ENCODE data around the gene MYH11. TPM values are rescaled to one million over a fixed set of nuclear protein-coding genes. Genes with fewer than 3 reads are reported as not detected.
"Not testable (repeated sequence)": the region's sequence is repeated elsewhere in the genome, so short reads cannot be mapped to it uniquely, and the experiment has no call there.

MYH11 gene
- total RNA-seq, 2 donors from 2014 or later, result 39.1 to 579 TPM

- ATAC-seq, result no peak
- no peak for DNase-seq
- intact Hi-C loops (cut with DNase I, micrococcal nuclease), result no loop called here
These were observed 113.2 kb downstream of the MYH11 start for GRCh38 chr16:15743657-15744056.

GRCh38 chr16:15742716-15743115, 114.1 kb downstream of the MYH11 start:
- intact Hi-C loops (cut with DNase I, micrococcal nuclease), result no loop called here
- DNase-seq (no peak), ATAC-seq (no peak)

GRCh38 chr16:15741207-15741871, 115.5 kb downstream of the MYH11 start:
- ATAC-seq (no peak), DNase-seq (no peak)
- intact Hi-C loops (cut with DNase I, micrococcal nuclease), result no loop called here

- intact Hi-C loops (cut with DNase I, micrococcal nuclease), result no loop called here
- ATAC-seq, result no peak
These were observed 116.9 kb downstream of the MYH11 start for GRCh38 chr16:15739950-15740349.

GRCh38 chr16:15739464-15739863, 117.4 kb downstream of the MYH11 start:
- intact Hi-C loops (cut with DNase I, micrococcal nuclease), result no loop called here
- ATAC-seq (no peak), DNase-seq (no peak)

More at GRCh38 chr16:15739950-15740349, 116.9 kb downstream of the MYH11 start:
- no peak for DNase-seq

GRCh38 chr16:15737140-15737644, 119.6 kb downstream of the MYH11 start:
- ATAC-seq, result no peak

GRCh38 chr16:15736529-15736928, 120.3 kb downstream of the MYH11 start:
- intact Hi-C loops (cut with DNase I, micrococcal nuclease), result no loop called here
- ATAC-seq (no peak), DNase-seq (no peak)

More at GRCh38 chr16:15737140-15737644, 119.6 kb downstream of the MYH11 start:
- no peak for DNase-seq
- intact Hi-C loops (cut with DNase I, micrococcal nuclease), result no loop called here

DNA sequence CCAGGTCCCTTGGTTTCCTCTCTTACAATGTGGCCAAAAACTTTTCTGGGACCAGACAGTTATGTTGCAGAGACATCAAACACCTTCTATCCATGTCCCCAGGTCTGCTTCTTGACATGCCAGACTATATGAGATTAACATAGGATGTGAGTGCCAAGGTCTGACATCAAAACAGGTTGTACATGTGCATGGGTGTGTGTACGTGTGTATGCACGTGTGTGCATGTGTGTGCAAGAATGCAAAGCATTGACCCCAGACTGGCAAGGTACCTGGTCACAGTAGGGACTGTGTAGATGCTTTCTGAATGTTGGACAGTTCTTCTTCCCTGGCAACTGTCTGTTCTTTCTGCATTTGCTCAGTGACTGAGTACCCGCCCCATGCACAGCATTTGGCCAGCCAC, 121.2 kb downstream of the MYH11 start:
- intact Hi-C loops (cut with DNase I, micrococcal nuclease), result no loop called here
- ATAC-seq (no peak), DNase-seq (no peak)

DNA sequence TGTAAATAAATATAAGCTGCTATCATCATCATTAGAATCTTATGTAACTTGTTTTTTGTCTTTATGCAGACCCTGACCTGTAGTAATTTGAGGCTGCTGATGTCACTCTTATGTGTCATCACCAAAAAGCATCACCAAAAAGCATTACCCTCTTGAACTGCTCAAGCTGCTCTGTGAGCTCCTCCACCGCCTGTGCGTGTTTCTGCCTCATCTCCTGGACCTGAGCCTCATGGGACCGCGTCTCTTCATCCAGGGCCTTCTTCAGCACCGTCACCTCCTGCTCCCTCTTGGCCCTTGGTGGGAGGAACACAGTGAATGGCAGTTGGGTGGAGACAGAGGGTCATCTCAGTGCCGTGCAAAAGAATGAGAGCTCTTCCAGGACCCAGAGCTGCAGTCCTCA, 124.4 kb downstream of the MYH11 start:
- no peak for ATAC-seq
- intact Hi-C loops (cut with DNase I, micrococcal nuclease), result no loop called here

GRCh38 chr16:15729152-15729551, 127.7 kb downstream of the MYH11 start:
- intact Hi-C loops (cut with DNase I, micrococcal nuclease), result no loop called here
- ATAC-seq (no peak), DNase-seq (no peak)

More for the DNA sequence above, 124.4 kb downstream of the MYH11 start:
- no peak for DNase-seq

DNA sequence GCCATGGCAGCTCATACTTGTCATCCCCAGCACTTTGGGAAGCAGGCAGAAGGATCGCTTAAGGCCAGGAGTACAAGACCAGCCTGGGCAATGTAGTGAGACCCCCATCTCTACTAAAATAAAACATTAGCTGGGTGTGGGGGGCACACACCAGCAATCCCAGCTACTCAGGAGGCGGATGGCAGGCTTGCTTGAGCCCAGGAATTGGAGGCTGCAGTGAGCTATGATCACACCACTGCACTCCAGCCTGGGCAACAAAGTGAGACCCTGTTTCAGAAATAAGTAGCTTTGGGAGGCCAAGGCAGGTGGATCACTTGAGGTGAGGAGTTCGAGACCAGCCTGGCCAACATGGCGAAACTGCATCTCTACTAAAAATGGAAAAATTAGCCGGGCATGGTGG, 129.1 kb downstream of the MYH11 start:
- ATAC-seq; DNase-seq; intact Hi-C loops (cut with DNase I, micrococcal nuclease): not testable (repeated sequence)

DNA sequence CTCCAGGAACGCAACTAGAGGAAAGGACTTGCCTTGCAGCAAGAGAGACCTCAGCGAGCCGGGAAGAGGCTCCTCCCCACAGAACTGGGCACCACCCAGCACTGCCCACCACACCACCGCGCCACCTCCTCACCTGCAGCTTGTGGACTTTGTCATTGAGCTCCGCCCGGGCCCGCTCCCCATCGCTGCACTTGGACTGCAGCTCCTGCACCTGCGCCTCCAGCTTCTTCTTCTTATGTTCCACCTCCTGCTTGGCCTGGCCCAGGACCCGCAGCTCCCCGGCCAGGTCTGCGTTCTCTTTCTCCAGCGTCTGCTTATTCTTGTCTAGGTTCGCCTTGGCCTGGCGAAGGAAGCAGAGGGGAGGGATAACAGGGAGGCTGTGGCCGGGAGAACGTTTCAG, 130.1 kb downstream of the MYH11 start:
- peak; percentile 80 to 84 for DNase-seq
- ATAC-seq, result peak; percentile 99
- intact Hi-C loops (cut with DNase I, micrococcal nuclease), result no loop called here

- no peak for DNase-seq
- no peak for ATAC-seq
- intact Hi-C loops (cut with DNase I, micrococcal nuclease), result no loop called here
These were observed 131.1 kb downstream of the MYH11 start for GRCh38 chr16:15725641-15726240.

DNA sequence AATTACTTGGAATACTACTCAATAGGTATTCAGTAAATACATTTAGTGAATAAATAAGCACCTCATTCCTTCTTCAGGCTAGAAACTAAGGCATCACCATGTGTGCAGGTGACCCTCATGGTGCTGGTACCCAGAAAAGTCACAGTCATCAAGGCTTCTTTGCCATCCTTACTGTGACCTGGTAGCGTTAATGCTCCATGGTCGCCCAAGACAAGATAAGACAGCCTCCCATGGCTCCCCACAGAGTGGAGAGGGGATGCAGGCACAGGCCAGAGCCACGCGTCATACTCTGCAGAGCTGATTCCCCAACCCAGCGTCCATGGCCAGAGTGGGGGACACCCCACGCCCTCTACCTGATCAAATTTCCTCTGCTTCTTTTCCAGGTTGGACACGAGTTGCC, 133.0 kb downstream of the MYH11 start:
- intact Hi-C loops (cut with DNase I, micrococcal nuclease), result no loop called here
- ATAC-seq (no peak), DNase-seq (no peak)

DNA sequence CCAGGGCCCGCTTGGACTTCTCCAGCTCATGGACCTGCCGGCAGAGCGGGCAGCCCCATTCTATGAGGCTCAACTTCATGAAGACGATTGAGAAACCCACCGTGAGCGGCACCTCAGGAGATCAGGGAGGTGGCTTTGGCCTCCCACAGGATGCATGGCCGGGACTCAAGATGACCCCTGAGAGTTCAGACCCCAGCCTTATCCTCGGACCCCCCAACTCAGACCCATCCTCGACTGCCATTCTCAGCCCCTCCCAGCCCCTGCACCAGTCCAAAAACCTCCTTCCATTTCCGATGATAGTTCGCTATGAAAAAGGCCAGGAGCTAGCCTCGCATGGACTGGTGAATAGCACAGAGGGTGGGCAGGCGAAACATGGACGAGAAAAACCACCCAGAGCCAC, 135.8 kb downstream of the MYH11 start:
- ATAC-seq, result no peak
- intact Hi-C loops (cut with DNase I, micrococcal nuclease), result no loop called here
- no peak for DNase-seq

DNA sequence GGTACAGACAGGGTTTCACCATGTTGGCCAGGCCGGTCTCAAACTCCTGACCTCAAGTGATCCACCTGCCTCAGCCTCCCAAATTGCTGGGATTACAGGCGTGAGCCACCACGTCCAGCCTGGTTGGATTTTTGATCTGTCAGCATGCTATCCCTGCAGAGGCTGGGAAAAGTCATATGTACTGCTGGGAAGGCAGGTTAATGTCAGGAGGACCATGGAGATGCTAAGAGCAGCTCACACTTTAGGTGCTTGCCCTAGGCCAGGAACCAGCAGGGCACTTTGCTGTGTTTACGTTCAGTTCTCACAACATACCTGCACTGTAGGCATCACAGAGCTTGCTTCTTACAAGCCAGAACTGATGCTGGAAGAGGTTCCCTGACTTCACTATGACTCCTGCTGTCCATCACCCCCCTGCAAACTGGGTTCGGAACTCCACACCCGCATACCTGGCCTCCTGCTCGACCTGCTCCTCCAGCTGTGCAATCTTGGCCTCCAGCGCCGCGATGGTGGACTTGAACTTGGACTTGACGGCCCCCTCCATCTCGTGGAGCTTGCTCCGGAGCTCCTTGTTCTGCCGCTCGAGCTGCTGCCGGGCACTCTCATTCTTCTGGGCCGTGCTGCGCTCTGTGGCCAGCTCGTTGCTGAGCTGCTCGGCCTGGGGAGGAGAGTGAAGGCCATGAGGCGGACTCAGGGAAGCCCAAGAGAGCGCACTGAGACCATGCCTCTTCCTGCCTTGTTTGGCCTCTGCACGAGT, 140.0 kb downstream of the MYH11 start:
- no peak for ATAC-seq
- intact Hi-C loops (cut with DNase I, micrococcal nuclease), result no loop called here
- DNase-seq, result no peak

GRCh38 chr16:15715221-15715620, 141.6 kb downstream of the MYH11 start:
- ATAC-seq (no peak), DNase-seq (no peak)
- intact Hi-C loops (cut with DNase I, micrococcal nuclease), result no loop called here

GRCh38 chr16:15714393-15715172, 142.2 kb downstream of the MYH11 start:
- DNase-seq (no peak), ATAC-seq (no peak)
- intact Hi-C loops (cut with DNase I, micrococcal nuclease), result no loop called here

DNA sequence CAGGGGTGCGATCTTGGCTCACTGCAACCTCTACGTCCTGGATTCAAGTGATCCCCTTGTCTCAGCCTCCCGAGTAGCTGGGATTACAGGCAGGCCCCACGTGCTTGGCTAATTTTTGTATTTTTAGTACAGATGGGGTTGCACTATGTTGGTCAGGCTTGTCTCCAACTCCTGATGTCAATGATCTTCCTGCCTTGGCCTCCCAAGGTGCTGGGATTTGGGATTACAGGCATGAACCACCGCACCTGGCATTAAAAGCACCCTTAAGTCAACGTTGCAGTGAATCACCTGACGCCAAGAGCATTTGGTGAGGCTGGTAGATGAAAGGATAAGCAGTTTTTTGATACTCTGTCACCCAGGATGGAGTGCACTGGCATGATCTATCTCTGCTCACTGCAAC, 147.8 kb downstream of the MYH11 start:
- intact Hi-C loops (cut with DNase I, micrococcal nuclease), result no loop called here
- no peak for DNase-seq
- no peak for ATAC-seq

Measured in left colon (tissue), 2 donors.